HL-60 (cell line): Measurements from ENCODE around the gene PTEN.
"Not testable (repeated sequence)": the region's sequence is repeated elsewhere in the genome, so short reads cannot be mapped to it uniquely, and the experiment has no call there.

ENCODE experiments used
- GABPA ChIP-seq: IDR thresholded peaks from 2 replicates; pipeline ENCODE4 v1.6.1; 2012; ENCODE audit warnings: low read depth
- POLR2AphosphoS5 ChIP-seq: IDR thresholded peaks from 2 replicates; pipeline ENCODE4 v1.6.1; 2012; ENCODE audit warnings: low read depth
- REST ChIP-seq: IDR thresholded peaks from 2 replicates; pipeline ENCODE4 v1.6.1; 2012; ENCODE audit warnings: low read depth; ENCODE audit not compliant: insufficient replicate concordance
- SPI1 ChIP-seq: IDR thresholded peaks from 2 replicates; pipeline ENCODE4 v1.6.1; 2012; ENCODE audit warnings: low read depth, mild to moderate bottlenecking, borderline replicate concordance
- TF ChIP-seq, protein P1 (sequence below): IDR thresholded peaks from one replicate; pipeline ENCODE4 v1.5.1; 2011; ENCODE audit warnings: low read length, control low read depth, inconsistent platforms; ENCODE audit not compliant: insufficient read depth

DNA sequence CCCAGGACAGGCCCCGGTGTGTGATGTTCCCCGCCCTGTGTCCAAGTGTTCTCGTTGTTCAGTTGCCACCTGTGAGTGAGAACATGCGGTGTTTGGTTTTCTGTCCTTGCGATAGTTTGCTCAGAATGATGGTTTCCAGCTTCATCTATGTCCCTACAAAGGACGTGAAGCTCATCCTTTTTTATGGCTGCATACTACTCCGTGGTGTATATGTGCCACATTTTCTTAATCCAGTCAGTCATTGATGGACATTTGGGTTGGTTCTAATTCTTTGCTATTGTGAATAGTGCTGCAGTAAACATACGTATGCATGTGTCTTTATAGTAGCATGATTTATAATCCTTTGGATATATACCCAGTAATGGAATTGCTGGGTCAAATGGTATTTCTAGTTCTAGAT, 34.5 kb downstream of the PTEN start:
- TF ChIP-seq, protein P1, sequence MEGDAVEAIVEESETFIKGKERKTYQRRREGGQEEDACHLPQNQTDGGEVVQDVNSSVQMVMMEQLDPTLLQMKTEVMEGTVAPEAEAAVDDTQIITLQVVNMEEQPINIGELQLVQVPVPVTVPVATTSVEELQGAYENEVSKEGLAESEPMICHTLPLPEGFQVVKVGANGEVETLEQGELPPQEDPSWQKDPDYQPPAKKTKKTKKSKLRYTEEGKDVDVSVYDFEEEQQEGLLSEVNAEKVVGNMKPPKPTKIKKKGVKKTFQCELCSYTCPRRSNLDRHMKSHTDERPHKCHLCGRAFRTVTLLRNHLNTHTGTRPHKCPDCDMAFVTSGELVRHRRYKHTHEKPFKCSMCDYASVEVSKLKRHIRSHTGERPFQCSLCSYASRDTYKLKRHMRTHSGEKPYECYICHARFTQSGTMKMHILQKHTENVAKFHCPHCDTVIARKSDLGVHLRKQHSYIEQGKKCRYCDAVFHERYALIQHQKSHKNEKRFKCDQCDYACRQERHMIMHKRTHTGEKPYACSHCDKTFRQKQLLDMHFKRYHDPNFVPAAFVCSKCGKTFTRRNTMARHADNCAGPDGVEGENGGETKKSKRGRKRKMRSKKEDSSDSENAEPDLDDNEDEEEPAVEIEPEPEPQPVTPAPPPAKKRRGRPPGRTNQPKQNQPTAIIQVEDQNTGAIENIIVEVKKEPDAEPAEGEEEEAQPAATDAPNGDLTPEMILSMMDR: not testable (repeated sequence)
- not testable (repeated sequence) for TF ChIP-seq POLR2AphosphoS5, SPI1, REST, GABPA
